Astrocyte (in vitro differentiated cells and primary cell): ENCODE data around the gene CCDC102B. TPM values are rescaled to one million over a fixed set of nuclear protein-coding genes. Genes with fewer than 3 reads are reported as not detected.

Experiments
- DNase-seq: peaks from one replicate; pipeline ENCODE4 v3.0.0-alpha.2; 2010; ENCODE audit warnings: low read depth
- FAIRE-seq: peaks from 2 replicates; lab custom pipeline; 2011; peaks lifted over from hg19 to GRCh38; lab: Jason Lieb, UNC
- H2AFZ ChIP-seq: 2 replicates; pipeline ENCODE4 v1.6.0; 2012; ENCODE audit warnings: low read depth, low read length, inconsistent platforms
- H3K27ac ChIP-seq: 2 replicates; pipeline ENCODE4 v1.5.1; 2011; ENCODE audit warnings: low read depth, low read length, inconsistent platforms
- H3K27me3 ChIP-seq: 2 replicates; pipeline ENCODE4 v1.6.0; 2011; ENCODE audit warnings: low read length, inconsistent platforms; ENCODE audit not compliant: insufficient read depth
- H3K36me3 ChIP-seq: 2 replicates; pipeline ENCODE4 v1.5.1; 2011; ENCODE audit warnings: low read length, inconsistent platforms; ENCODE audit not compliant: insufficient read depth
- H3K4me1 ChIP-seq: 2 replicates; pipeline ENCODE4 v1.5.1; 2011; ENCODE audit warnings: low read length, inconsistent platforms; ENCODE audit not compliant: insufficient read depth
- H3K4me2 ChIP-seq: 2 replicates; pipeline ENCODE4 v1.6.0; 2012; ENCODE audit warnings: low read length, inconsistent platforms
- H3K4me3 ChIP-seq: 2 replicates; pipeline ENCODE4 v1.5.1; 2011; ENCODE audit warnings: low read depth, mild to moderate bottlenecking, low read length, inconsistent platforms; ENCODE audit not compliant: insufficient read depth
- H3K79me2 ChIP-seq: 2 replicates; pipeline ENCODE4 v1.6.0; 2012; ENCODE audit warnings: mild to moderate bottlenecking, low read length, inconsistent platforms; ENCODE audit not compliant: insufficient read depth
- H3K9ac ChIP-seq: 2 replicates; pipeline ENCODE4 v1.6.0; 2012; ENCODE audit warnings: mild to moderate bottlenecking, low read length, inconsistent platforms
- H3K9me3 ChIP-seq: 2 replicates; pipeline ENCODE4 v1.5.1; 2012; ENCODE audit warnings: low read depth, mild to moderate bottlenecking, low read length, inconsistent platforms; ENCODE audit not compliant: insufficient read depth
- H4K20me1 ChIP-seq: 2 replicates; pipeline ENCODE4 v1.6.0; 2012; ENCODE audit warnings: low read length, inconsistent platforms; ENCODE audit not compliant: insufficient read depth
- H3K27ac Mint-ChIP-seq: one replicate; pipeline ENCODE4 v1.8.0; 2021; ENCODE audit warnings: mild to moderate bottlenecking, mixed read lengths; ENCODE audit not compliant: unreplicated experiment
- H3K27me3 Mint-ChIP-seq: one replicate; pipeline ENCODE4 v1.8.0; 2021; ENCODE audit warnings: low read depth, mixed read lengths; ENCODE audit not compliant: unreplicated experiment
- H3K36me3 Mint-ChIP-seq: one replicate; pipeline ENCODE4 v1.8.0; 2021; ENCODE audit warnings: low read depth, mixed read lengths; ENCODE audit not compliant: unreplicated experiment
- H3K4me1 Mint-ChIP-seq: one replicate; pipeline ENCODE4 v1.8.0; 2021; ENCODE audit warnings: low read depth, mixed read lengths; ENCODE audit not compliant: unreplicated experiment
- H3K4me3 Mint-ChIP-seq: one replicate; pipeline ENCODE4 v1.8.0; 2021; ENCODE audit warnings: mild to moderate bottlenecking, moderate library complexity, mixed read lengths; ENCODE audit not compliant: unreplicated experiment
- H3K9me3 Mint-ChIP-seq: one replicate; pipeline ENCODE4 v1.8.0; 2021; ENCODE audit warnings: mild to moderate bottlenecking, mixed read lengths; ENCODE audit not compliant: unreplicated experiment
- CTCF ChIP-seq: IDR thresholded peaks from 2 replicates; pipeline ENCODE4 v1.5.1; 2011; ENCODE audit warnings: low read depth, mild to moderate bottlenecking, inconsistent platforms, low read length, moderate library complexity; ENCODE audit not compliant: insufficient read depth
- EZH2 ChIP-seq: IDR thresholded peaks from 2 replicates; pipeline ENCODE4 v1.6.1; 2012; ENCODE audit warnings: mild to moderate bottlenecking, low read length, inconsistent platforms; ENCODE audit not compliant: insufficient read depth
- total RNA-seq: library from RNA; stranded (reverse); gene quantifications from 2 replicates; pipeline ENCODE4 v1.2.1, GENCODE V29; 2021

CCDC102B gene
- total RNA-seq, 1 donor from 2014 or later, result 7.9 TPM

- H3K4me3 ChIP-seq, result no peak overlapping the region
- Mint-ChIP-seq H3K27me3 (no peaks in the 10 kb centered on the region), H3K4me1 (peaks cover 5% of the 10 kb centered on the region), H3K9me3 (no peaks in the 10 kb centered on the region), H3K4me3 (no peak overlapping the region), H3K27ac (no peak overlapping the region), H3K36me3 (no peaks in the 10 kb centered on the region)
- H3K27ac ChIP-seq, result no peak overlapping the region
- TF ChIP-seq CTCF, result no peak
- no peak for TF ChIP-seq EZH2
- FAIRE-seq, result no peak
- H3K79me2 ChIP-seq, result no peaks in the 10 kb centered on the region
- no peaks in the 10 kb centered on the region for H3K36me3 ChIP-seq
- no peak overlapping the region for H2AFZ ChIP-seq
- no peak overlapping the region for H3K4me2 ChIP-seq
- DNase-seq, result no peak
- no peak overlapping the region for H3K9ac ChIP-seq
- H3K4me1 ChIP-seq, result no peaks in the 10 kb centered on the region
- no peaks in the 10 kb centered on the region for H3K27me3 ChIP-seq
- no peaks in the 10 kb centered on the region for H4K20me1 ChIP-seq
- no peaks in the 10 kb centered on the region for H3K9me3 ChIP-seq
Measured at GRCh38 chr18:68893354-68893753, 95.5 kb downstream of the CCDC102B start.

- H3K4me1 Mint-ChIP-seq, result peaks cover 5% of the 10 kb centered on the region
- no peaks in the 10 kb centered on the region for H3K79me2 ChIP-seq
- FAIRE-seq, result no peak
- no peaks in the 10 kb centered on the region for H3K9me3 Mint-ChIP-seq
- H3K4me3 Mint-ChIP-seq, result no peak overlapping the region
- no peak overlapping the region for H3K9ac ChIP-seq
- no peaks in the 10 kb centered on the region for H3K36me3 ChIP-seq
- H3K4me1 ChIP-seq, result no peaks in the 10 kb centered on the region
- H3K9me3 ChIP-seq, result no peaks in the 10 kb centered on the region
- no peaks in the 10 kb centered on the region for H3K27me3 ChIP-seq
- H2AFZ ChIP-seq, result no peak overlapping the region
- H3K27ac ChIP-seq, result no peak overlapping the region
- no peak overlapping the region for H3K4me2 ChIP-seq
- H3K36me3 Mint-ChIP-seq, result no peaks in the 10 kb centered on the region
- no peaks in the 10 kb centered on the region for H4K20me1 ChIP-seq
- no peak for DNase-seq
- no peak overlapping the region for H3K4me3 ChIP-seq
- TF ChIP-seq EZH2 (no peak), CTCF (no peak)
- no peak overlapping the region for H3K27ac Mint-ChIP-seq
- no peaks in the 10 kb centered on the region for H3K27me3 Mint-ChIP-seq
Measured at GRCh38 chr18:68897286-68897685, 99.4 kb downstream of the CCDC102B start.

GRCh38 chr18:68909579-68909978 is 111.7 kb downstream of the CCDC102B start:
- Mint-ChIP-seq H3K9me3 (peaks cover 3% of the 10 kb centered on the region), H3K36me3 (no peaks in the 10 kb centered on the region), H3K4me1 (no peaks in the 10 kb centered on the region), H3K27ac (no peak overlapping the region), H3K27me3 (no peaks in the 10 kb centered on the region), H3K4me3 (no peak overlapping the region)
- no peak overlapping the region for H2AFZ ChIP-seq
- H3K27me3 ChIP-seq, result no peaks in the 10 kb centered on the region
- no peaks in the 10 kb centered on the region for H3K4me1 ChIP-seq
- no peak for TF ChIP-seq CTCF
- no peak for TF ChIP-seq EZH2
- H3K36me3 ChIP-seq, result no peaks in the 10 kb centered on the region
- no peak overlapping the region for H3K27ac ChIP-seq
- no peaks in the 10 kb centered on the region for H4K20me1 ChIP-seq
- no peak for DNase-seq
- H3K4me2 ChIP-seq, result no peak overlapping the region
- no peak overlapping the region for H3K4me3 ChIP-seq
- H3K9me3 ChIP-seq, result no peaks in the 10 kb centered on the region
- FAIRE-seq, result no peak
- H3K9ac ChIP-seq, result no peak overlapping the region
- no peaks in the 10 kb centered on the region for H3K79me2 ChIP-seq
